ENCODE data around the gene BCKDK. TPM values are rescaled to one million over a fixed set of nuclear protein-coding genes. Genes with fewer than 3 reads are reported as not detected.

BCKDK gene
- total and polyA plus RNA-seq, 2 of the 13 experiments (the other 11 are each of a cell fraction or from before 2014, with no cell fraction given): 24.9 to 42.6 TPM

DNA sequence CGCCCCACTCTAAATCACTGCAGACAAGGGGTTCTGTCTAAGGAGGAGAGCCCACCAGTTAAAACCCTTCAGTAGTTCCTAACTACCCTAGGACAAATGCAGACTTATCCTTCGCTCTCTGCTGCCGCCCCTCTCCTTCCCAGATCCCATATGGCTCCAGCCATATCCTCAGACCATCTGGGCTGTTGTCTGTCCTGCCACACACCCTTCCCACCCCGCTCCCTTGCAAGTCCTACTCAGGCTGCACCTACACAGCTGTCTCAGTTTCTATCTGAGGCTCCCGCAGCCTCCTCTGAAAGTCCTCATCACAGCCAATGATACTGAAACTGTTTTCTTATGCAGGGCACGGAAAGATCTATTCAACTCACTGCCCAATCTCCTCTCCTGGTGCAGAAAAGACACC, 720 bp upstream of the BCKDK start (continued):
- TF ChIP-seq HNRNPUL1 (IDR thresholded peaks at IDR 0.05; ENCODE audit: low read depth, low read length) (no peak), ZNF333 (CRISPR knock-in tag; IDR thresholded peaks at IDR 0.05; ENCODE audit: borderline replicate concordance) (no peak), ZNF44 (CRISPR knock-in tag; IDR thresholded peaks at IDR 0.05) (no peak), ZNF790 (CRISPR knock-in tag; IDR thresholded peaks at IDR 0.05; ENCODE audit: borderline replicate concordance) (no peak), NFIC (IDR thresholded peaks at IDR 0.05; ENCODE audit: low read length) (no peak), ZNF850 (CRISPR knock-in tag; conservative IDR thresholded peaks at IDR 0.05) (no peak), ZNF232 (CRISPR knock-in tag; IDR thresholded peaks at IDR 0.05; ENCODE audit: borderline replicate concordance) (0 out of 2 replicates have a peak, but pooled peaks have one; percentile 2), TCF7L2 (IDR thresholded peaks at IDR 0.05; ENCODE audit: low read depth, low read length) (no peak), ZNF350 (CRISPR knock-in tag; IDR thresholded peaks at IDR 0.05; ENCODE audit: borderline replicate concordance, low read depth) (0 out of 2 replicates have a peak, but pooled peaks have one; percentile 15), ZNF557 (CRISPR knock-in tag; IDR thresholded peaks at IDR 0.05) (no peak), CHCHD3 (CRISPR knock-in tag; IDR thresholded peaks at IDR 0.05) (no peak), ZNF674 (CRISPR knock-in tag; IDR thresholded peaks at IDR 0.05; ENCODE audit: low read depth) (no peak), MZF1 (CRISPR knock-in tag; IDR thresholded peaks at IDR 0.05; ENCODE audit: borderline replicate concordance) (no peak), ZFX (CRISPR knock-in tag; IDR thresholded peaks at IDR 0.05; ENCODE audit: low read depth) (0 out of 2 replicates have a peak, but pooled peaks have one; percentile 10), YEATS2 (CRISPR knock-in tag; IDR thresholded peaks at IDR 0.05; ENCODE audit: borderline replicate concordance) (no peak), ARNTL (CRISPR knock-in tag; IDR thresholded peaks at IDR 0.05) (no peak), MAFF (IDR thresholded peaks at IDR 0.05; ENCODE audit: low read depth, low read length) (no peak), ZNF552 (CRISPR knock-in tag; IDR thresholded peaks at IDR 0.05; ENCODE audit: borderline replicate concordance) (no peak), FOXM1 (CRISPR knock-in tag; IDR thresholded peaks at IDR 0.05) (no peak)
- TF ChIP-seq, protein P1, sequence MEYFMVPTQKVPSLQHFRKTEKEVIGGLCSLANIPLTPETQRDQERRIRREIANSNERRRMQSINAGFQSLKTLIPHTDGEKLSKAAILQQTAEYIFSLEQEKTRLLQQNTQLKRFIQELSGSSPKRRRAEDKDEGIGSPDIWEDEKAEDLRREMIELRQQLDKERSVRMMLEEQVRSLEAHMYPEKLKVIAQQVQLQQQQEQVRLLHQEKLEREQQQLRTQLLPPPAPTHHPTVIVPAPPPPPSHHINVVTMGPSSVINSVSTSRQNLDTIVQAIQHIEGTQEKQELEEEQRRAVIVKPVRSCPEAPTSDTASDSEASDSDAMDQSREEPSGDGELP (IDR thresholded peaks at IDR 0.05; ENCODE audit: borderline replicate concordance, low read depth): 0 out of 2 replicates have a peak, but pooled peaks have one; percentile 12
- TF ChIP-seq, protein P2, sequence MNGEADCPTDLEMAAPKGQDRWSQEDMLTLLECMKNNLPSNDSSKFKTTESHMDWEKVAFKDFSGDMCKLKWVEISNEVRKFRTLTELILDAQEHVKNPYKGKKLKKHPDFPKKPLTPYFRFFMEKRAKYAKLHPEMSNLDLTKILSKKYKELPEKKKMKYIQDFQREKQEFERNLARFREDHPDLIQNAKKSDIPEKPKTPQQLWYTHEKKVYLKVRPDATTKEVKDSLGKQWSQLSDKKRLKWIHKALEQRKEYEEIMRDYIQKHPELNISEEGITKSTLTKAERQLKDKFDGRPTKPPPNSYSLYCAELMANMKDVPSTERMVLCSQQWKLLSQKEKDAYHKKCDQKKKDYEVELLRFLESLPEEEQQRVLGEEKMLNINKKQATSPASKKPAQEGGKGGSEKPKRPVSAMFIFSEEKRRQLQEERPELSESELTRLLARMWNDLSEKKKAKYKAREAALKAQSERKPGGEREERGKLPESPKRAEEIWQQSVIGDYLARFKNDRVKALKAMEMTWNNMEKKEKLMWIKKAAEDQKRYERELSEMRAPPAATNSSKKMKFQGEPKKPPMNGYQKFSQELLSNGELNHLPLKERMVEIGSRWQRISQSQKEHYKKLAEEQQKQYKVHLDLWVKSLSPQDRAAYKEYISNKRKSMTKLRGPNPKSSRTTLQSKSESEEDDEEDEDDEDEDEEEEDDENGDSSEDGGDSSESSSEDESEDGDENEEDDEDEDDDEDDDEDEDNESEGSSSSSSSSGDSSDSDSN (CRISPR knock-in tag; IDR thresholded peaks at IDR 0.05): no peak
- TF ChIP-seq, protein P3, sequence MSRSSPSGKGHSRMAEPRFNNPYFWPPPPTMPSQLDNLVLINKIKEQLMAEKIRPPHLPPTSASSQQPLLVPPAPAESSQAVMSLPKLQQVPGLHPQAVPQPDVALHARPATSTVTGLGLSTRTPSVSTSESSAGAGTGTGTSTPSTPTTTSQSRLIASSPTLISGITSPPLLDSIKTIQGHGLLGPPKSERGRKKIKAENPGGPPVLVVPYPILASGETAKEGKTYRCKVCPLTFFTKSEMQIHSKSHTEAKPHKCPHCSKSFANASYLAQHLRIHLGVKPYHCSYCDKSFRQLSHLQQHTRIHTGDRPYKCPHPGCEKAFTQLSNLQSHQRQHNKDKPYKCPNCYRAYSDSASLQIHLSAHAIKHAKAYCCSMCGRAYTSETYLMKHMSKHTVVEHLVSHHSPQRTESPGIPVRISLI (CRISPR knock-in tag; IDR thresholded peaks at IDR 0.05; ENCODE audit: borderline replicate concordance): no peak
